HTERT RPE-1 (cell line): Measurements from ENCODE around the gene LRRC4B.

Experiments used
- in situ Hi-C: fragments of 300-500 bp; cut with MboI; formaldehyde crosslinking; loops from 4 replicates; pipeline ENCODE4 v1.14.3; 2020; ENCODE audit warnings: low sequenced_read_pairs

LRRC4B gene

GRCh38 chr19:50554212-50554611, 14.0 kb downstream of the LRRC4B start:
- in situ Hi-C loops = no loop called here

DNA sequence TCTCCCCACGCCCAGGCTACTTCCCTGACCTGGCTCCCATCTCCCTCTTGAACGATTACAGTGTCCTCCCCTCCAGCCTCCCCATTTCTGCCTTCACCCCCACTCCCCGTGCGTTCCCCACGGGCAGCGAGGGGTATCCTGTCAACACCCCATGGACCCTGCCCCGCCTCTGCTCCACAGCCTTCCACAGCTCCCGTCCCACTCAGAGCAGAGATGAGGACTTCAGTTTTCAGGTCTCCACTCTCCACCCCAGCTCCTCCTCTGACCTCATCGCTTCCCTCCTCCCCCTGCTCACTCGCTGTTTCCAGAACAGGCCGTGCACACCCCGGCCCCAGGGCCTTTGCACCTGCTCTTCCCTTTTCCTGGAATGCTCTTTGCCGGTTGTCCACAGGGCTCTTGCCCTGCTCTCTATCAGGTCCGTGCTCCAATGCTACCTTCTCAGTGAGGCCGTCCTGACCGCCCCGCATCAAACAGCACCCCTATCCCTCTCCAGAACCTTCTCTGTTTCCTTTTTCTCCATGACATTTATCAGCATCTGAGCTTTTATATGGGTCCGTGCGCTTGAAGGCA, 15.0 kb downstream of the LRRC4B start:
- in situ Hi-C loops = no loop called here

- in situ Hi-C loops = no loop called here
Measured at GRCh38 chr19:50552540-50552939, 15.7 kb downstream of the LRRC4B start.

- in situ Hi-C loops = no loop called here
Measured at GRCh38 chr19:50551715-50552187, 16.5 kb downstream of the LRRC4B start.

GRCh38 chr19:50551034-50551714, 17.1 kb downstream of the LRRC4B start:
- in situ Hi-C loops = no loop called here

- in situ Hi-C loops = no loop called here
Measured at GRCh38 chr19:50550594-50550966, 17.7 kb downstream of the LRRC4B start.

- in situ Hi-C loops = no loop called here
Measured at GRCh38 chr19:50549927-50550593, 18.2 kb downstream of the LRRC4B start.

DNA sequence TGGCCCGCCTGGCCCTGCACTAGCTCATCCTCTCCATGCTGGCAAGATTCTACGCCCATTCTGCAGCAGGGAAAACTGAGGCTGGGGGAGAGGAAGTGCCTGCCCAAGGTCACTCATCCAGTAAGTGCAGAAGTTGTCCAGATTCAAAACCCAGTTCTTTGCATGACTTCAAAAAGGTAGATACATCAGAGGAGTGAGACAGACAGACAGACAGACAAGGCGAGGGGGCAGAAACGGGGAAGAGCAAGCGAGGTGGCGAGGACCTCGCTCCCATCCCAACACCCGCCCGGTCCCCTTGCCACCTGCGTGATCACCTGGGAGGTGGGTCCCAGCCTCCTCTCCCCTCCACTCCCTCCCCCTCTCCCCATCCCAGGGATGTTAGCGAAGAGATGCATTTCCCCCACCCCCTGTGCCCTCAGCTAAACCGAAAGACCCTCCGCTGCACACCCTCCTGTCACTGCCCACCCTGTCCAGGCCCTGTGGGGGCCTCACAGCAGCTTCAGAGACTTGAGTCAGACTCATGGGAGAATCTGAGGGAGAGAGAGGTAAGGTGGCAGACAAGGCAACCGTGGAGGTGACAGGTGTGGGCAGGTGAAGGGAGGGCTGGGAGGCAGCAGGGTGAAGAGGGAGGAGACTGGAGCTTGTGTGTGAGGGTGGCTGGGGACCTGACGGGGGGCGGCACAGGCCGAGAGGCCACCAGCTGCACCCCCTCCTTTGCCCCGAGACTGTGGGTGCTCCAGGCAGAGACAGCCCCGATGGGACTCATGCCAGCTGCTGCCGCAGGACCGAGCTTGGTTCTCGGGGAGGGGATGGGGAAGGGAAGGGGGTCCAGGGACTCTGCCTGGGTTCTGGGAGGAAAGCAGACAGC, 18.9 kb downstream of the LRRC4B start:
- in situ Hi-C loops = no loop called here

DNA sequence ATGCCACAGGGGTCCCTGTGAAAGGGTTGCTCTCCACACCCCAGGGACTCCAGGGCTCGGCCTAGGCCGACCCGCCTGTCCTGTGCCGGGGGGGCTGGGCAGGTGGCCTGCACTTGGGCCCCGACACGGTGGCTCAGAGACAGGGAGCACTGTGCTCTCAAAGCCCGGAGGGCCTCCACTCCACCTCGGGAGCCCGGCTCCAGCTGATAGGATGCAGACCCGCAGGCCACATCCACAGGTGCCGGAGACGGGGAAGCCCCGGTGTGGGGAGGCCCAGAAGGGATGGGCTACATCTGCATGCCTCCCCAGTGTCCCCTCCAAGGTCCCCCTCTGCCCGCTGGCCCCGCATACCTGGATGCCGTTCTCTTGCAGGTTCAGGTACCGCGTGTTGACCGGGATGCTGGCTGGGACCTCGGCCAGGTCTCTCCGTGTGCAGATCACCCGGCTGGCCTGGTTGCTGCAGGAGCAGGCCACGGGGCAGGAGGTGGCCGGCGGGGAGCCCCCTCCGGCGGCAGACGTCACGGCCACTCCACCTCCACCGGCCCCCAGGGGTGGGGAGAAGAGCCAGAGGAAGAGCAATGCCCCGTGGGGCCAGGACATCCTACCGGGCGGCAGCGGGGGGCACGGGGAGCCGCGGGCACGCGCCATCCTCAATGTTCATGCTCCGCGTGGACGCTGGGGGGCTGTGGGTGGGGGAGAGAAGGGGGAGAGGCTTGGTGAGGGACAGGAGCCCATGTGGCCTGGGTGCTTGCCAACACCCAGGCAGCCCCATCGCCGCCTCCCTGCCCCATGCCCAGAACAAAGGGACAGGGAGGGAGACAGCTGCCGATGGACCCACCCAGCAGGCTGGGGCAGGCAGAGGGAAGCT, 19.8 kb downstream of the LRRC4B start:
- in situ Hi-C loops = no loop called here

DNA sequence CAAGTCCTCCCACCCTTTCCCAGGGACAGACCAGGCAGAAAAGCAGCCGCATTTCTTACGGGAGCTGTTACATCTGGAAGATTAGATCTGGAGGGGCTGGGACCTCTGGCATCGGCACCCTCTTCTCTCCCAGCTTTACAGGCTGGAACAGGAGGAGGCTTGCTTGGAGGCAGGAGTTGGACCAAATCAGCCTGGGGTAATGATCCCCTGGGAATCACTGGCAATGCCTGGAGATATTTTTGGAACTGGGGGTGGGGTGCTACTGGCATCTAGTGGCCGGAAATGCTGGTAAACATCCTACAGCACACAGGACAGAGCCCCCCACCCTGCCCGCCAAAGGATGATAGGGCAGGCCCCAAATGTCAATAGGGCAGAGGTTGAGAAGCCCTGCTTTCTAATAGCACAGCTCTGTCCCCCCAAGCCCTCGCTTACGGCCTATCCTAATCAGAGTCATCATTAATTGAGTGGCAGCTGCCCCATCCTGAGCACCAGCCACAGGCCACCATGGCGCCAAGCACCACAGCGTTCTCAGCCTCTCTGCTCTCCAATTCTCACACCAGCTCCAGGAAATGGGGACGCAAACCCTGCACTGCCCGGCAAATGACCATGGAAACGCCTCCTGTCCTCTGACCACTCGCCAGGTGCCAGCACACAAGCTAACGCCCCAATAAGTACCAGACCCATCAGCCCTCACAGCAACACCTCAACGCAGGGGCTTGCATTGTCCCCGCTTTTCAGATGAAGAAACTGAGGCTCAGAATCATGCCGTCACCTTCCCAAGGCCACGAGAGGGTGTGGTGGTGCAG, 20.6 kb downstream of the LRRC4B start:
- in situ Hi-C loops = no loop called here

DNA sequence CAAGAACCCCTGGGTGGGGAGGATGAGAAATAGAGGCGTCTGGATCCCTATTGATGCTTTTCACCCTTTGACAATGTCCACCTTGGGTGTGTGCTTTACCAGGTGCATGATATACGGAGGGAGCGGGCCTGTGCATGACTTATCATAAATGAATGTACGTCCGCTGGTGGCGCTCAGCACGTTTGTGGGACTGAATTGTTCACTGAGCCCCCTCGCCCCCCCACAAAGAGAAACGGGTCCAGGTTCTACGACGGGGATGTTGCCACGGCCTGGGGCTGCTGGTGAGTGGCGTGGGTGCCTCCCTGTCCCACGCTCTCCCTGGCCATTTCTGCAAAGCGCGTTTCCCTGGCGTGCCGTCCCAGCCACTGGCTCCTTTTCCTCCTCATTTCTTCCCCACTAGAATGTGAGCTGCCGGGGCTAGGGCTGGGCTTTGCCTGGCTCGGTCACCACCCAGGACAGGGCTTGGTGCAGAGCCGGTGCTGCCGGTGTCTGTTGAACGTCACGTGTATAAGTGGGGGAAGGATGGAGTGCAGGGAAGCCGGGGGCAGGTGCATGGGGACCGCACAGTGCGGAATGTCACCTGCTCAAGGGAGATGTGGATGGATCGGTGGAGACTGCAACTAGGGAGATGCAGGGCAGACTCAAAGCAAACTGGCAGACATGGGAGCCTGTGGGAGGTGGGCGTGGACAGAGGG, 21.6 kb downstream of the LRRC4B start:
- in situ Hi-C loops = no loop called here

GRCh38 chr19:50542943-50543342, 25.3 kb downstream of the LRRC4B start:
- in situ Hi-C loops = no loop called here

DNA sequence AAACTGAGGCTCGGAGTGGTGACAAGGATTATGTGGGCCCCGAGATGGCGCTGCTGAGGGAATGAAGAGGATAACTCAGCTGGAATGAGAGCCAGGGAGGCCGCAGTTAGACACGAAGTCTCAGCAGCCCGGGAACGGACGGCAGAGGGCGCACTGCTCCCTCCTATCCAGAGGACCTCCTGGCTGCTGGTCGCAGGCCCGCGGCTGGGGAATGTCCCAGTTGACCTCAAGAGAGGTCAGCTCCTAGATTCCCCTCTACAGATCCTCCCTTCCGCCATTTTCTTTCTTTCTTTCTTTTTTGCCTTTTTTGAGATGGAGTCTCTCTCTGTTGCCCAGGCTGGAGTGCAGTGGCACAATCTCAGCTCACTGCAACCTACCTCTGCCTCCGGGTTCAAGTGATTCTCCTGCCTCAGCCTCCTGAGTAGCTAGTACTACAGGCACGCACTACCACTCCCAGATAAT, 30.4 kb downstream of the LRRC4B start:
- in situ Hi-C loops = no loop called here

- in situ Hi-C loops = no loop called here
Measured at GRCh38 chr19:50537306-50537685, 30.9 kb downstream of the LRRC4B start.

DNA sequence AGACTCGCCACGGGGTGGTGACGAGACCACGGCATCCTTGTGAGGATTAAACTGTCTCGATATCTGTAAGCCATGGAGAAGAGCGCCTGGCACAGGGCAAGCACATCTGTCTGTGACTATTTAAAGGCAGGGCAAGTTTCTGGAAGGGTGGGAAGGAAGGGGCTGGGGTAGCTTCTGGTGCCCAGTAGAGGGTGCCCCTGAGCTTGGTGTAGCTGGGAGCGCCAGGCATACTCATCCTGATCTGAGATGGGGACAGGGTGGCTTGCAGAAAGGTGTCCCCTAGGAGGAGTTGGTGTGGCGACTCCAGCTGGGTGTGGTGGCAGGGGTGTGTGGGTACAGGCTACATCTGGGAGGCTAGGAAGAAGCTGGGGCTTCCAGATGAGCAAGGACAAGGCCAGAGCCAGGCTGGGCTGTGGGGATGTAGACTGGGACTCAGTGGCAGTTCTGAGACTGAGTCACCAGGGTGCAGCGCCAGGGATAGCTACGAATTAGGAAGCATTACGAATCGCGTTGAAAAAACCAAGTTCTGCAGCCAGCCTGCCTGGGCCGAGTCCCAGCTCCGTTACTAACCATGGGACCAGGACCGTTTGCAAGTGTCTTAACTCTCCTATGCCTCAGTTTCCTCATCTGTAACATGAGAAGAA, 31.5 kb downstream of the LRRC4B start:
- in situ Hi-C loops = no loop called here

DNA sequence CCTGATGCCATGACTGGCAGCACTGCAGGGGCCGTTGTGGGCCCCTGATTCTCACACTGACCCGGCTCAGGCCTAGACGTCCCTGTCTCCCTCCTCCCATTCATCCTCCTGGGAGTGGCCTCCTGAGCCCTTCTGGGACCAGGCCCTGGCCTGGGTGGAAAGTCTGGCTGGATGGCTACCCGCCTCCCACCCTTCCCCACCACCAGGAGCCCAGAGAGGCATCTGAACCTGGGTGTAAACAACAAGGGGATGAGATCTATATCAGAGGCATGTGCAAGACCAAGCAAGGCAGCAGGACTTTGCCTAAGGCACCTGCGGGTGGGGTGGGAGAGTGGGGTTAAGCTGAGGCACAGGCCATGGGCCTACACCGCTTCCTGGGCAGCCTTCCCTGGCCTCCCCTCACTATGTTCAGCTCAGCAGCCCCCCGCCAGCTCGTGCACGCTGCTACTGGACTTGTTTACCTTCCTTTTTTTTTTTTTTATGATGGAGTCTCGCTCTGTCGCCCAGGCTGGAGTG, 32.5 kb downstream of the LRRC4B start:
- in situ Hi-C loops = no loop called here

- in situ Hi-C loops = no loop called here
Measured at GRCh38 chr19:50534478-50534877, 33.8 kb downstream of the LRRC4B start.

DNA sequence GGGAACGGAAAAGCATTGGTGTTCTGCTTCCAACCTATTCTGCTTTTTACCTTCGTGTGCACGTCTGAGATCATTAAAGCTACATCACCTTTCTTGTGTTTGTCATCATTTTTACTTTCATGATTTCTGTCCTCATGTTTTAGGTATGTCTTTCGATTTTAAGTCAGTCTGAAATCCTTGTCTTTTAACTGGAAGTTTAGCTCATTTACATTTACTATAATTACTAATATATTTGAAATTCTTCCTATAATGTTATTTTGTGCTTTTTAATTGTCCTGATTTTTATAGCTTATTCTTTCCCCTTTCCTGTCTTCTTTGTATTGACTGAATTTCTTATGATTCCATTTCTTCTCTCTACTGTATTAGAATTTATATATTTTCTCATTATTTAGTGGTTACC, 35.3 kb downstream of the LRRC4B start:
- in situ Hi-C loops = no loop called here
